OCI-LY3 (cell line): ENCODE measurements around the gene RTP2.

Experiments used
- H2AFZ ChIP-seq: fragments of 200-600, 300-600 bp; shearing (Covaris generic); 2 replicates; pipeline ENCODE4 v1.6.0; 2014; ENCODE audit warnings: antibody characterized with exemption, low read depth, low read length
- H3K27ac ChIP-seq: fragments of 200-600, 300-600 bp; sonication (generic); 2 replicates; pipeline ENCODE4 v1.5.1; 2014; ENCODE audit warnings: mild to moderate bottlenecking, low read length, moderate library complexity, mixed read lengths
- H3K27me3 ChIP-seq: fragments of 200-600, 300-600 bp; sonication (generic); 2 replicates; pipeline ENCODE4 v1.6.1; 2014; ENCODE audit warnings: low read depth, low read length, mixed read lengths
- H3K36me3 ChIP-seq: fragments of 200-600, 300-600 bp; sonication (generic); replicated peaks from 2 replicates; pipeline ENCODE3; 2014; ENCODE audit warnings: low read depth, low read length, mixed read lengths
- H3K4me1 ChIP-seq: fragments of 300-600, 200-600 bp; sonication (generic); 2 replicates; pipeline ENCODE4 v1.6.1; 2014; ENCODE audit warnings: low read length, mixed read lengths
- H3K4me2 ChIP-seq: fragments of 200-600, 300-600 bp; sonication (generic); 2 replicates; pipeline ENCODE4 v1.6.1; 2014; ENCODE audit warnings: low read length, mixed read lengths
- H3K4me3 ChIP-seq: fragments of 300-600, 200-600 bp; sonication (generic); 2 replicates; pipeline ENCODE4 v1.5.1; 2014; ENCODE audit warnings: antibody characterized with exemption, mild to moderate bottlenecking, low read length, moderate library complexity
- H3K79me2 ChIP-seq: fragments of 300-600, 200-600 bp; shearing (Covaris generic); 2 replicates; pipeline ENCODE4 v1.6.1; 2014; ENCODE audit warnings: mild to moderate bottlenecking, low read length, mixed read lengths
- H3K9ac ChIP-seq: fragments of 300-600, 200-600 bp; shearing (Covaris generic); 2 replicates; pipeline ENCODE4 v1.6.0; 2014; ENCODE audit warnings: mild to moderate bottlenecking, low read length, moderate library complexity
- H3K9me3 ChIP-seq: fragments of 200-600, 300-600 bp; shearing (Covaris generic); 2 replicates; pipeline ENCODE4 v1.6.1; 2014; ENCODE audit warnings: low read length, mixed read lengths; ENCODE audit not compliant: insufficient read depth
- H4K20me1 ChIP-seq: fragments of 200-600, 300-600 bp; sonication (generic); 2 replicates; pipeline ENCODE4 v1.6.1; 2016; ENCODE audit warnings: low read length, mixed read lengths; ENCODE audit not compliant: insufficient read depth
- EZH2phosphoT487 ChIP-seq: fragments of 200-600 bp; shearing (Covaris generic); IDR thresholded peaks from 2 replicates; pipeline ENCODE4 v1.6.1; 2018; ENCODE audit warnings: antibody characterized with exemption, mixed run types, low read depth
- TF ChIP-seq, protein P1 (sequence below): fragments of 200-600, 300-600 bp; sonication (generic); IDR thresholded peaks from 2 replicates; pipeline ENCODE4 v1.5.1; 2014; ENCODE audit warnings: antibody characterized with exemption, low read length, low read depth

Gene RTP2

GRCh38 chr3:187702507-187703033, at the start of gene RTP2:
Gene RTP2, minus strand, starts transcription at chr3:187702557. Its CDS starts 429 bp downstream, at chr3:187702128.
- Histone ChIP-seq H3K36me3 (no peaks in the 10 kb centered on the region), H2AFZ (no peak within 1 kb of the TSS), H3K27me3 (0 out of 2 replicates have a peak, but pooled peaks cover 5% of the 10 kb centered on the region), H4K20me1 (no peaks in the 10 kb centered on the region), H3K9me3 (no peaks in the 10 kb centered on the region), H3K4me2 (no peak within 1 kb of the TSS), H3K79me2 (no peaks in the 10 kb centered on the region), H3K4me3 (no peak within 1 kb of the TSS), H3K4me1 (no peaks in the 10 kb centered on the region), H3K27ac (no peak within 1 kb of the TSS), H3K9ac (no peak within 1 kb of the TSS)
- no peak for TF ChIP-seq EZH2phosphoT487
- TF ChIP-seq, protein P1, sequence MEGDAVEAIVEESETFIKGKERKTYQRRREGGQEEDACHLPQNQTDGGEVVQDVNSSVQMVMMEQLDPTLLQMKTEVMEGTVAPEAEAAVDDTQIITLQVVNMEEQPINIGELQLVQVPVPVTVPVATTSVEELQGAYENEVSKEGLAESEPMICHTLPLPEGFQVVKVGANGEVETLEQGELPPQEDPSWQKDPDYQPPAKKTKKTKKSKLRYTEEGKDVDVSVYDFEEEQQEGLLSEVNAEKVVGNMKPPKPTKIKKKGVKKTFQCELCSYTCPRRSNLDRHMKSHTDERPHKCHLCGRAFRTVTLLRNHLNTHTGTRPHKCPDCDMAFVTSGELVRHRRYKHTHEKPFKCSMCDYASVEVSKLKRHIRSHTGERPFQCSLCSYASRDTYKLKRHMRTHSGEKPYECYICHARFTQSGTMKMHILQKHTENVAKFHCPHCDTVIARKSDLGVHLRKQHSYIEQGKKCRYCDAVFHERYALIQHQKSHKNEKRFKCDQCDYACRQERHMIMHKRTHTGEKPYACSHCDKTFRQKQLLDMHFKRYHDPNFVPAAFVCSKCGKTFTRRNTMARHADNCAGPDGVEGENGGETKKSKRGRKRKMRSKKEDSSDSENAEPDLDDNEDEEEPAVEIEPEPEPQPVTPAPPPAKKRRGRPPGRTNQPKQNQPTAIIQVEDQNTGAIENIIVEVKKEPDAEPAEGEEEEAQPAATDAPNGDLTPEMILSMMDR = no peak

DNA sequence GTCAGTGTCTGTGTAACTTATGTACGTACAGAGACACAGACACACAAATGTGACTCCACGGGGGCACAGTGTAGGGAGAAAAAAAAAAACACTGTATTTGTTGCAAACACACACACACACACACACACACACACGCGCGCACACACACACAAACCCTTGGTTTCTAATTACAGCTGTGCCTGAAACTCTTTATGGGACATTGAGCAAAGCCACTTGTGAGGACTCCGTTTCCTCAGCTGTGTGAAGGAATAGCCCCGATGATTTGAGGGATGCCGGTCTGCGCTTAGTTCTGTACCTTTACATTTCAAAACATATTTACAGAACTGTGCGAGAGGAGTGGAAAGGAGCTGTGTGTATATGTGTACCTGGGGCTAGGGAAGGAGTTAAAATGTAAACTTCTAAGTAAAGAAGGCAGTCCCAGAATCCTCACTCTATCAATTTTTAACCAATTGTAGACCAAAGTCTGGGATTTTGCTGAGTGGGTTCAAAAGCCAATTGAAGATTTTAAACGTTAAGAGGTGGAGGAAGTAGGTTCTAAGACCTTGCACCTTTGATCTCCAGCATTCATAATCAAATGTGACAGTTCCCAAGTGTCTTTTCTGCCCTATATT, 48.3 kb upstream of the RTP2 start:
- TF ChIP-seq EZH2phosphoT487 = no peak
- TF ChIP-seq, protein P1 = no peak
- Histone ChIP-seq H3K36me3 (no peaks in the 10 kb centered on the region), H3K9me3 (no peaks in the 10 kb centered on the region), H3K4me3 (peak overlapping the region; percentile 74), H3K4me1 (peaks cover 51% of the 10 kb centered on the region), H3K9ac (peak overlapping the region; percentile 56), H4K20me1 (no peaks in the 10 kb centered on the region), H3K79me2 (peaks cover 7% of the 10 kb centered on the region), H2AFZ (0 out of 2 replicates have a peak overlapping the region, but pooled peaks have one; percentile 44), H3K27ac (peak overlapping the region; percentile 44), H3K4me2 (peak overlapping the region; percentile 99), H3K27me3 (no peaks in the 10 kb centered on the region)

DNA sequence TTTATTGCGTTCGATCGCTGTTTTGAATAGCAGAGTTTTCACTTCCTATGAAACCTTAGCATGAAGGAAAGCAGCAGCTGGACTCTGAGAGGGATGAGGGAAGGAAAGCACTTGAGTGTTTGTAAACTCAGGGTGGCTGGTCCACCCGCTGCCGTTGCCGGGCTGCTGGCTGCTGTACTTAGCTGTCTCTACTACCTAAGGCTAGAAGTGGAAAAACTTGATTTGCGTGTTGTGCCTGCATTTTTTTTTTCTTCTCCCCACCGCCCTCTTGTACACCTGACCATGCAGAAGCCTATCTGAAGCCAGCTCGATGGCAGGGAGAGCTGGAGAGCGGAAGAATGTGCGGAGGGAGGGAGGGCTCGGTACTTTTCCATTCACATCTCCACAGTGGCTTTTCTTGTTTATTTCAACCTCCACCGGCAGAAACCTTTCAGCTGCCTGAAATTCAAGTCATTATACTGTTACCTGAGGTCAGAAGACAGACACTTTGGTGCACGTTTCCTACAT, 47.7 kb upstream of the RTP2 start:
- H3K4me2 ChIP-seq = peak overlapping the region; percentile 99
- no peaks in the 10 kb centered on the region for H3K9me3 ChIP-seq
- H3K4me1 ChIP-seq = peaks cover 51% of the 10 kb centered on the region
- H3K9ac ChIP-seq = peak overlapping the region; percentile 56
- peak overlapping the region; percentile 74 for H3K4me3 ChIP-seq
- peaks cover 11% of the 10 kb centered on the region for H3K79me2 ChIP-seq
- no peaks in the 10 kb centered on the region for H4K20me1 ChIP-seq
- no peak for TF ChIP-seq EZH2phosphoT487
- H3K27me3 ChIP-seq = no peaks in the 10 kb centered on the region
- H3K36me3 ChIP-seq = no peaks in the 10 kb centered on the region
- no peak overlapping the region for H2AFZ ChIP-seq
- H3K27ac ChIP-seq = peak overlapping the region; percentile 44

GRCh38 chr3:187748050-187748481, 45.7 kb upstream of the RTP2 start:
- H3K9ac ChIP-seq = peak overlapping the region; percentile 29; the same call in 1 of the 2 replicates
- peak overlapping the region; percentile 84 for H3K27ac ChIP-seq
- H3K4me3 ChIP-seq = no peak overlapping the region
- H4K20me1 ChIP-seq = no peaks in the 10 kb centered on the region; the same call in 1 of the 2 replicates
- H3K4me1 ChIP-seq = peaks cover 51% of the 10 kb centered on the region
- H3K4me2 ChIP-seq = peak overlapping the region; percentile 99
- H3K36me3 ChIP-seq = no peaks in the 10 kb centered on the region
- no peak overlapping the region for H2AFZ ChIP-seq
- H3K27me3 ChIP-seq = no peaks in the 10 kb centered on the region
- no peak for TF ChIP-seq EZH2phosphoT487
- TF ChIP-seq, protein P1 = peak; percentile 96
- H3K79me2 ChIP-seq = peaks cover 31% of the 10 kb centered on the region
- no peaks in the 10 kb centered on the region for H3K9me3 ChIP-seq
